IMR-90 (cell line): Measurements from ENCODE around the gene MAP2K6. TPM values are rescaled to one million over a fixed set of nuclear protein-coding genes. Genes with fewer than 3 reads are reported as not detected.

ENCODE experiments used
- ATAC-seq: fragments of 200-7000 bp; cut with Tn5 transposase; 2 replicates; pipeline ENCODE4 v1.9.1; 2020; ENCODE audit warnings: low read depth, mild to moderate bottlenecking, moderate library complexity
- BruUV-seq: library from RNA; stranded (reverse); fragments of 400-500 nt; replicated peaks from 2 replicates; lab custom pipeline; 2021; lab: Mats Ljungman, UMichigan
- CTCF ChIA-PET: fragments of 300-600 bp; formaldehyde crosslinking; extraction: SDS; loops from one replicate; lab custom pipeline; 2021; ENCODE audit warnings: antibody characterized with exemption; lab: Yijun Ruan, JAX
- POLR2A ChIA-PET: fragments of 300-600 bp; sonication (Branson Sonifier 250); formaldehyde crosslinking; loops from one replicate; lab custom pipeline; 2022; ENCODE audit warnings: antibody characterized with exemption; ENCODE audit not compliant: unreplicated experiment; lab: Charles Lee
- DNase-seq: peaks from one replicate; pipeline ENCODE4 v3.0.0; 2013
- H2AFZ ChIP-seq: replicated peaks from 2 replicates; pipeline ENCODE3; 2013; ENCODE audit warnings: low read length, mild to moderate bottlenecking; ENCODE audit not compliant: poor library complexity
- H2AK5ac ChIP-seq: 2 replicates; pipeline ENCODE4 v1.6.1; 2013; ENCODE audit warnings: low read depth, low read length, inconsistent platforms
- H2AK9ac ChIP-seq: replicated peaks from 2 replicates; pipeline ENCODE3; 2013; ENCODE audit warnings: mild to moderate bottlenecking, low read depth, low read length, moderate library complexity; ENCODE audit not compliant: poor library complexity
- H2BK120ac ChIP-seq: 2 replicates; pipeline ENCODE4 v1.6.1; 2013; ENCODE audit warnings: low read depth, low read length, inconsistent platforms
- H2BK15ac ChIP-seq: 3 replicates; pipeline ENCODE4 v1.6.1; 2013; ENCODE audit warnings: low read depth, low read length, inconsistent platforms
- H2BK20ac ChIP-seq: 2 replicates; pipeline ENCODE4 v1.6.1; 2013; ENCODE audit warnings: low read depth, mild to moderate bottlenecking, inconsistent platforms, low read length, moderate library complexity
- H2BK5ac ChIP-seq: 2 replicates; pipeline ENCODE4 v1.6.1; 2013; ENCODE audit warnings: mild to moderate bottlenecking, low read depth, low read length, inconsistent platforms; ENCODE audit not compliant: poor library complexity, severe bottlenecking
- H3K14ac ChIP-seq: replicated peaks from 2 replicates; pipeline ENCODE4 v1.6.1; 2013; ENCODE audit warnings: low read depth, low read length, inconsistent platforms
- H3K18ac ChIP-seq: 2 replicates; pipeline ENCODE4 v1.6.1; 2013; ENCODE audit warnings: low read depth, low read length, control low read depth
- H3K23ac ChIP-seq: 2 replicates; pipeline ENCODE4 v1.6.1; 2013; ENCODE audit warnings: low read depth, low read length, inconsistent platforms
- H3K27ac ChIP-seq: 2 replicates; pipeline ENCODE4 v1.5.1; 2013; ENCODE audit warnings: mild to moderate bottlenecking, control low read depth, low read length; ENCODE audit not compliant: insufficient read depth
- H3K27me3 ChIP-seq: 2 replicates; pipeline ENCODE4 v1.6.1; 2013; ENCODE audit warnings: low read length; ENCODE audit not compliant: control insufficient read depth, insufficient read depth
- H3K36me3 ChIP-seq: 2 replicates; pipeline ENCODE4 v1.6.1; 2013; ENCODE audit warnings: low read length, mixed read lengths; ENCODE audit not compliant: control insufficient read depth, insufficient read depth
- H3K4ac ChIP-seq: 2 replicates; pipeline ENCODE4 v1.6.1; 2013; ENCODE audit warnings: low read depth, low read length, inconsistent platforms
- H3K4me1 ChIP-seq: 2 replicates; pipeline ENCODE4 v1.6.1; 2013; ENCODE audit warnings: low read length, mixed read lengths; ENCODE audit not compliant: control insufficient read depth, insufficient read depth
- H3K4me2 ChIP-seq: 2 replicates; pipeline ENCODE4 v1.6.1; 2013; ENCODE audit warnings: low read depth, mild to moderate bottlenecking, control low read depth, low read length, moderate library complexity
- H3K4me3 ChIP-seq: 2 replicates; pipeline ENCODE4 v1.5.1; 2013; ENCODE audit warnings: low read depth, mild to moderate bottlenecking, control low read depth, low read length, moderate library complexity; ENCODE audit not compliant: insufficient read depth
- H3K56ac ChIP-seq: 2 replicates; pipeline ENCODE4 v1.6.1; 2013; ENCODE audit warnings: low read length, inconsistent platforms; ENCODE audit not compliant: insufficient read depth; ENCODE audit errors: extremely low read depth
- H3K79me1 ChIP-seq, 2 experiments: 2 replicates each; pipeline ENCODE4 v1.6.1; 2013; ENCODE audit warnings: low read length in 2 of 2, inconsistent platforms in 1 of 2, low read depth in 1 of 2
- H3K9ac ChIP-seq: 2 replicates; pipeline ENCODE4 v1.6.1; 2013; ENCODE audit warnings: low read depth, low read length, control low read depth
- H3K9me1 ChIP-seq: 2 replicates; pipeline ENCODE4 v1.6.1; 2013; ENCODE audit warnings: low read length, inconsistent platforms; ENCODE audit not compliant: insufficient read depth
- H3K9me3 ChIP-seq: 2 replicates; pipeline ENCODE4 v1.6.1; 2013; ENCODE audit warnings: low read length; ENCODE audit not compliant: control insufficient read depth, insufficient read depth
- H4K20me1 ChIP-seq: 2 replicates; pipeline ENCODE4 v1.6.1; 2013; ENCODE audit warnings: low read length, inconsistent platforms; ENCODE audit not compliant: insufficient read depth
- H4K5ac ChIP-seq: 2 replicates; pipeline ENCODE4 v1.6.1; 2013; ENCODE audit warnings: mild to moderate bottlenecking, low read depth, low read length, control low read depth
- H4K8ac ChIP-seq, 2 experiments: 2 replicates each; pipeline ENCODE4 v1.6.1; 2013; ENCODE audit warnings: low read depth in 2 of 2, low read length in 2 of 2, control low read depth in 1 of 2, inconsistent platforms in 1 of 2
- H4K91ac ChIP-seq: 2 replicates; pipeline ENCODE4 v1.6.1; 2013; ENCODE audit warnings: low read depth, low read length, inconsistent platforms; ENCODE audit not compliant: insufficient read depth
- BHLHE40 ChIP-seq: fragments of 150-350 bp; IDR thresholded peaks from 2 replicates; pipeline ENCODE4 v1.6.1; 2016; ENCODE audit warnings: mild to moderate bottlenecking, low read depth, low read length
- CEBPB ChIP-seq: IDR thresholded peaks from 2 replicates; pipeline ENCODE4 v1.6.1; 2012; ENCODE audit warnings: low read depth, low read length, improper control_type of control experiment
- CHD1 ChIP-seq: IDR thresholded peaks from 2 replicates; pipeline ENCODE4 v1.6.1; 2012; ENCODE audit warnings: low read depth, low read length, improper control_type of control experiment
- ELK1 ChIP-seq: fragments of 150-350 bp; IDR thresholded peaks from 2 replicates; pipeline ENCODE4 v1.6.1; 2016; ENCODE audit warnings: low read depth, mild to moderate bottlenecking, low read length, moderate library complexity, borderline replicate concordance
- MAFK ChIP-seq: IDR thresholded peaks from 2 replicates; pipeline ENCODE4 v1.6.1; 2012; ENCODE audit warnings: low read depth, low read length, improper control_type of control experiment
- MAZ ChIP-seq: IDR thresholded peaks from 2 replicates; pipeline ENCODE4 v1.6.1; 2012; ENCODE audit warnings: low read depth, mild to moderate bottlenecking, low read length, improper control_type of control experiment, moderate library complexity, borderline replicate concordance
- NFE2L2 ChIP-seq: fragments of 150-350 bp; IDR thresholded peaks from 2 replicates; pipeline ENCODE4 v1.6.1; 2016; ENCODE audit warnings: low read depth, mild to moderate bottlenecking, low read length
- POLR2A ChIP-seq: IDR thresholded peaks from 2 replicates; pipeline ENCODE4 v1.6.1; 2012; ENCODE audit warnings: mild to moderate bottlenecking, low read depth, low read length
- RAD21 ChIP-seq: IDR thresholded peaks from 2 replicates; pipeline ENCODE4 v1.6.1; 2012; ENCODE audit warnings: low read length, improper control_type of control experiment
- RCOR1 ChIP-seq: IDR thresholded peaks from 2 replicates; pipeline ENCODE4 v1.6.1; 2012; ENCODE audit warnings: mild to moderate bottlenecking, low read length, improper control_type of control experiment; ENCODE audit not compliant: insufficient replicate concordance
- SMC3 ChIP-seq: fragments of 150-350 bp; IDR thresholded peaks from 2 replicates; pipeline ENCODE4 v1.6.1; 2016; ENCODE audit warnings: low read depth, mild to moderate bottlenecking, antibody characterized with exemption, low read length, moderate library complexity
- USF2 ChIP-seq: fragments of 150-350 bp; IDR thresholded peaks from 2 replicates; pipeline ENCODE4 v1.6.1; 2017; ENCODE audit warnings: mild to moderate bottlenecking, antibody characterized with exemption, low read length, low read depth
- WGBS, 2 experiments: methylation state at CpG; one replicate each; pipeline versions ENCODE4 v1.1.5 to v1.1.7; 2013; ENCODE audit warnings: missing lambda C conversion rate in 2 of 2; ENCODE audit not compliant: insufficient read length in 1 of 2; ENCODE audit errors: extremely low coverage in 2 of 2; 5-methylcytosine and 5-hydroxymethylcytosine counted together
- dilution Hi-C: fragments of 300-500 bp; cut with HindIII; formaldehyde crosslinking; loops from one replicate; pipeline ENCODE4 v1.14.3; 2018; ENCODE audit warnings: low sequenced_read_pairs; ENCODE audit not compliant: unreplicated experiment
- in situ Hi-C: fragments of 300-500 bp; cut with MboI; formaldehyde crosslinking; loops from 3 replicates; pipeline ENCODE4 v1.14.3; 2019; ENCODE audit warnings: low sequenced_read_pairs, inconsistent platforms, mixed read lengths
- intact Hi-C: fragments of 100-400 bp; cut with micrococcal nuclease; formaldehyde crosslinking; loops from 2 replicates; pipeline ENCODE4 v1.10.0; 2022
- polyA plus RNA-seq, 3 experiments: library from polyadenylated mRNA; depleted of rRNA; stranded (reverse); fragments of >200 nt; gene quantifications; 2 replicates each; pipeline ENCODE4 v1.2.3, GENCODE V29; 2012; ENCODE audit warnings: low replicate concordance in 1 of 3
- total RNA-seq: library from RNA; depleted of rRNA; stranded (reverse); fragments of >200 nt; gene quantifications from 2 replicates; pipeline ENCODE4 v1.2.3, GENCODE V29; 2012

Gene MAP2K6
- total and polyA plus RNA-seq, 2 of the 4 experiments (the other 2 are of a cell fraction): 2.4 to 5.7 TPM

- Histone ChIP-seq H2BK20ac (no peak overlapping the region), H3K56ac (no peak overlapping the region), H3K27me3 (no peaks in the 10 kb centered on the region), H3K4me1 (peaks cover 4% of the 10 kb centered on the region; the same call in 1 of the 2 replicates), H3K9me3 (no peaks in the 10 kb centered on the region), H4K91ac (no peak overlapping the region), H2BK15ac (no peak overlapping the region), H3K14ac (no peak overlapping the region), H4K5ac (no peak overlapping the region), H3K4me3 (no peak overlapping the region), H2AK9ac (peak overlapping the region; percentile 15), H3K4me2 (no peak overlapping the region), H2BK120ac (no peak overlapping the region), H3K27ac (no peak overlapping the region), H3K18ac (no peak overlapping the region), H3K9ac (no peak overlapping the region), H3K23ac (no peak overlapping the region), H4K8ac (no peak overlapping the region), H2AK5ac (no peak overlapping the region), H3K79me1 (no peaks in the 10 kb centered on the region), H3K4ac (no peak overlapping the region), H2BK5ac (no peak overlapping the region), H2AFZ (no peak overlapping the region), H4K20me1 (no peaks in the 10 kb centered on the region), H3K36me3 (no peaks in the 10 kb centered on the region), H3K9me1 (no peaks in the 10 kb centered on the region)
- intact Hi-C loops: loop anchor here (5.0 kb wide), 1 partner anchor 98 kb away; no protein-coding TSS in a partner anchor
- in situ Hi-C loops: no loop called here
- dilution Hi-C loops: no loop called here
- ATAC-seq (no peak), DNase-seq (no peak)
- 72% methylated on average over 2 of the region's 4 CpGs; no CpG with 5 or more reads in 1 of the 2 experiments for WGBS, 2 experiments
- CTCF ChIA-PET: no interaction called here
- POLR2A ChIA-PET: no interaction called here
- BruUV-seq: no TSS peak
- TF ChIP-seq NFE2L2: no peak
- no peak for TF ChIP-seq USF2
- TF ChIP-seq CHD1: no peak
- no peak for TF ChIP-seq CEBPB
- no peak for TF ChIP-seq MAFK
- no peak for TF ChIP-seq POLR2A
- TF ChIP-seq RCOR1: no peak
- no peak for TF ChIP-seq BHLHE40
- no peak for TF ChIP-seq ELK1
- TF ChIP-seq RAD21: no peak
- TF ChIP-seq SMC3: no peak
- TF ChIP-seq MAZ: no peak
These were observed 35.6 kb downstream of the MAP2K6 start for GRCh38 chr17:69450131-69450530.
